SKM-1 (cell line): ENCODE data around the gene ING3.
"Not testable (repeated sequence)": the region's sequence is repeated elsewhere in the genome, so short reads cannot be mapped to it uniquely, and the experiment has no call there.

Source experiments
- DNase-seq: peaks from one replicate; lab custom pipeline; 2025; ENCODE audit not compliant: unreplicated experiment; lab: John Stamatoyannopoulos, UW

ING3 gene

DNA sequence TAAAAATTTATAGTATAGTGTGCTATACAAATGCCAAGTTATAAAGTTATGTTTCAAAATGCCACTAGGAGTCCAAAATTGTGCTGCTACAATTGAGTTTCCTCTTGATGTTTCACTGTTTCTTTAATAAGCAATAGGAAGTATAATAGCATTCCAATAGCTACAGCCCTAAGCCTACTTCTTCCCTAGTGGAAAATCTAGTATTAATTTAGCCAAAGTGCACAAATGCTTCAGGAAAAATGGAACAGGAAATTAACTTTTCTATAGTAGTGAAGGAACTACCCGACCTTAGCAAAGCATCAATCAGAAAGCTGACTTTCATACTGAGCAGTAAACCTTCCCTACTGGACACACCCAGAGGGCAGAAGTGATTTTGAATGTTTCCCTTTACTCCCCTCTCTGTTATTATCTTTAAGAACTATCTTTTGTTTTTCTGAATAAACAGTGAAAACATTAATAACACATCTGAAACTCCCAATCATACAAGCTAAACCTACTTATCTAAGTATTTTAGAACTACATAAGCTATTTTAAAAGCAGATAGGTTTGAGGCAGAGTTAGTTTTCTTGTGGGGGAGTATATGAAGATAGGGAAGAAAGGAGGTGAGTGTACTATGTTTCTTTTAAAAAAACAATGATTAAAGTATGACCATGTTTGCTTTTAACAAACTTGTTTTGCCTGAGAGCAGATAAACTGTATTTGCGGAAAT lies 51.6 kb downstream of the ING3 start:
- no peak for DNase-seq

DNA sequence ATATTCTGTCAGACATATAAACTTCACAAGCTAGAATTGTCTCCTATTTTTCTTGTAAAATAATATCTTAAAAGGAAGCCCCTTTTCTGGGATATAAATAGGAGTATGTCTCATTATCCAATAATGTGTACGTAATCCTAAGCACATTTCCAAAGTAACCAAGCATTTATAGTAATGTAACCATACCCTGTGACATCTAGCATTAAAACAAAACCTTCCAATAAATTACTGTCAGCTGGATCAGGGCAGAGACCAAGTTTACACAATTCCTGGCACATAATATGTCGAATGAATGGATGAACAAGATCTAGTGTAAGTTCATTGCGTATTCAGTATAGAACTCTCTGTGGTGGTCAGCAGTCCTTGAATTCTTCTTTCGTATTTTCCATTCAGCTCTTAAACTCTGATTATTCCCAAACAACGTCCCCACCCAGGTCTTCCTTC lies 52.2 kb downstream of the ING3 start:
- no peak for DNase-seq

DNA sequence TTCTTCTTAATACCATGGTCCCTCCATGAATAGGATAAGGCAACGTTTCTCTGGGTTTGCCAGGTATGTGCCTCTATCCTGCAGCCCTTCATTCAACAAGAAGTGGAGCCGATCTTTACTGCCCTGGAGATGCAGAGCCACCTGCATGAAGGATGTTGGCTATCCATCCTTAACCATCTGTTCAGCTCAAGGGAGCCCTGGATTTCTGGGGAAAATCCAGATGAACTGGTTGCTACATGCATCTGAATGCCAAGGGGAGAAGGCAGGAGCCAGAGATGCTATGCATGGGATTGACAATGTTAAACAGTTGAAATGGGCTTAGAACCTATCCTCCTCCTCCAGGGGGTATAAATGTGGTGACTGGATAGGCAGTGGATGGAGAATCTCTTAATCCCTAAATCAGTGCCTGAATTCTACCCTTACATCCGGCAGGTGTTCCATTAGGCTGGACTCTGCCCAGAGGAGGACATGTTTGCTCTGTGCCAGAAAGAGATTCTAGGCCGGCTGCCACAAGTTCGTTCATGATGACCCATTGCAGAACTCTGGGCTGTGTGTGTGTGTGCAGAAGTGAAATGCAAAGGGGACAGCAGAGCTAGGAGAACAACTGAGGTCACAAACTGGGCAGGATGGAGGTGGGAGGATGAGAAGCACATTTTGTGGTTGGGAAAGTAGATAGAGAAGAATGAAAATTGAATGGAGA lies 53.6 kb downstream of the ING3 start:
- DNase-seq: no peak

DNA sequence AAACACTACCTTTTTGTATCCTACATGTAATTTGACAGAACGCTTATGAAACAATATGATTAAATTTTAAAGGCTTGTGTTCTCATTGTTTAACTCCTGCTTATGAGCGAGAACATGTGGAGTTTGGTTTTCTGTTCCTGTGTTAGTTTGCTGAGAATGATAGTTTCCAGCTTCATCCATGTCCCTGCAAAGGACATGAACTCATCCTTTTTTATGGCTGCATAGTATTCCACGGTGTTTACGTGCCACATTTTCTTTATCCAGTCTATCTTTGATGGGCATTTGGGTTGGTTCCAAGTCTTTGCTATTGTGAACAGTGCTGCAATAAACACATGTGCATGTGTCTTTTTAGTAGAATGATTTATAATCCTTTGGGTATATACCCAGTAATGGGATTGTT lies 54.5 kb downstream of the ING3 start:
- DNase-seq: not testable (repeated sequence)

DNA sequence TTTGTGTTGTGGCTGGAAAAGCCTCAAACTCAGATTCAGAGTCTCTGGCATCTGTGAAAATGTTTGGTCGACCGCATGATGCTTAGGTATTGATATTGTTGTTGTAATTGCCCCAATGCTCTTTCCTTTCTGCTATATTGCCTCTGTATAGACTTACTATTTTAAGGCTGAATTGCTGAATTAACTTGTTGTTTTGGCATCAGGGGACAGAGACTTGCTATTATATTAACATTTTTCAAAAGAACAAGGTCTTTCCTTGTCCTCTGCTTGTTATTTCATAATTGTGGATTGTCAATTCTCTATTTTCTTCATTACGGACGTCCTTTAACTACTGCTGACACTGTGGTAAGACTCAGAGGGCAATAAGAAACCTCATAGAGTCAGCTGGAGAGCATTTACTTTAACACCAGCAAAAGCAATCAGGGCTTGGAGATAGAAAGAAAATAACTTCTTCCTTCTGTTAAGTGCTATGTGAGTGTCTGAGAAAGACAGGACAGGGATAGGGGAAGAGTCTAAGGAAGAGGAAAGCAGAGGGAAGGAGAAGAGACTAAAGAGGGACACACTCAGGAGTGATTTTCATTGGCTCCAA lies 55.5 kb downstream of the ING3 start:
- no peak for DNase-seq

DNA sequence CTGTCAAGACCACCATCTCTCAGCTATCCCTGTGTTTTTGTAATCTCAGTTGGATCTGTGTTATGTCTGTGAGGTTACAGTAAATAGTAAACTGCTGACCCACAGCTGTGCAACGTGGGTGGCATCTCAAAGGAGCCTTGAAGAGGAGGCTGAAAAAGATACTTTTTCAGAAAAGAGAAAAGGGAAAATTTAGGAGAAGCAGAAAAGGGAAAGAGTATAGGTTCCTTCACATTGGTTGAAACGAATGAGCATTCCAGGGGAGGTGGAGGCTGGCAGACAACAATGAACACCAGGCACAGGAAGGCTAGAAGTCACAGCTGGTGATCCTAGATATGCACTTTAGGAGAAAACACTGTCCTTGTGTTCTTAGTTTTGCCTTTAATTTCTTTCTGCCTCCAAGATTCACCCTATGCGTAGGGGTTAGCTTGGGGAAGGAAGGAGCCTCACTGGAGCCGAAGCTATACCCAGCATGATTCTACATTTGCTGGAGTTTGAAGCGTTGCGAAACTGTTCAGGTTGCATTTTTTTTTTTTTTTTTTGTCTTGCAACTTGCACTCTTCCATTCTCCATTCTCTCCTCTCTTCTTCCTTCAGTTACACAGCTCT lies 56.2 kb downstream of the ING3 start:
- DNase-seq: no peak

DNA sequence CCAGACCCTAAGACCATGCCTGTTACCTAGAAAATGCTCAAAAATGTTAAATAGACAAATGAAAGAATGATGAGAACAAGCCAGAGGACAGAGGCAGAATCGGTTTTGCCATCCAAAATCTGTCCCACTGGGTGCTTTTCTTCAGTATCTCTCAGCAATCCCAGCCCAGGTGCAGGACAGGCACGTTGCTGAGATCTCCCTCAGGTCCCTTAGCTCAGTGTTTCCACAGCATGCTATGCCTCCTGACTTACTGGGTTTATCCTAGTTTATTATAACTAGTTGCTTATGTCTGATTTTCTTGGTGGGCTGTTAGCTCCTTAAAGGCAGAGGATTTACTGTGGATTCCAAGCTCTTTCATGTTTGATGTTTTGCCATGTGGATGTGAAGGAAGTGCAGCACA lies 58.2 kb downstream of the ING3 start:
- no peak for DNase-seq

DNA sequence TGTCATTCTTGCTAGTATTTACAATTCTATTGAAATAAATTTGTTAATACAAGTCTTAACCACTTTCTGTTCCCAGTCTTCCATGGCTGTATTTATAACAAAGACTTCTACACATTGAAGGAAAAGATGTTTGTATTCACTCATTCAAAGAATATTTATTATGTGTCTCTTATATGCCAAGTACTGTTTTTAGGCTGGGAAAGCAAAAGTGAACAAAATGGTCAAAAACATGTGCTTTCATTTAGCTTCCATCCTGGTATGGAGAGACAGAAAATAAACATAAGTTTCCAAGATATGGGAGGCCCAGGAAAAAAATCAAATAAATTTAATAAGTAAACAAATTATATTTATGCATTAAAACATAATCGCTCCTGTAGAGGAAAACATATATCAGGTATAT lies 60.8 kb downstream of the ING3 start:
- no peak for DNase-seq

DNA sequence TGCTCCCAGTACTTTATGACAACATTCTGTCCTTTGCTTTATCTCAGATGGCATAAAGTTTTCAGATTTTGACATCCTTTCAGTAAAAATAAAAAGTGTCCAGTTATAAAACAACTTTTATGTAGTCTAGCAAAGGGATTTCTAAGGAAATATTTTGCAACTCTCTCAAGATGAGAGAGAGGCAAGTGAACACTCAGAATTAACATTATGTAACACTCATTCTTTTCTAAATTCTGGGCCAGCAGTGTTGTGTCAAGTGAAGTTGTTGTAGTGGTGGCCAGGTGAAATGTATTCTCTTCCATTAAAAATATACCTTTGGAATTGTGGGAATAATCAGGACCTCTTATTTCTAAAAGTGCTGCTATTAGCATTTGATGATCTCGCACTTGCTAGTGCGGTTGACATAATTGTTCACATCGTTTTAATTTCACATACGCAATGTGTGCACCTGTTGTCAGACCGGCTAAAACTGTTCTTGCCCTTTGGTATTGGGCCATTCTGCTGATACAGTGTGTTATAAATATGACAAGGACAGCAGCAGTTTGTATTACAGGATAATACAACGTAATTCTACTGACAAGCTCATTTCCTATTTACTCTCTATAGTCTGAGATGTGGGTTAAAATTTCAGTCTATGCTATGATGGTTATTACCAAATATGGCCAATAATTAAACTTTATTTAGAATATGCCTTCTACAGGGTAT lies 61.7 kb downstream of the ING3 start:
- no peak for DNase-seq

DNA sequence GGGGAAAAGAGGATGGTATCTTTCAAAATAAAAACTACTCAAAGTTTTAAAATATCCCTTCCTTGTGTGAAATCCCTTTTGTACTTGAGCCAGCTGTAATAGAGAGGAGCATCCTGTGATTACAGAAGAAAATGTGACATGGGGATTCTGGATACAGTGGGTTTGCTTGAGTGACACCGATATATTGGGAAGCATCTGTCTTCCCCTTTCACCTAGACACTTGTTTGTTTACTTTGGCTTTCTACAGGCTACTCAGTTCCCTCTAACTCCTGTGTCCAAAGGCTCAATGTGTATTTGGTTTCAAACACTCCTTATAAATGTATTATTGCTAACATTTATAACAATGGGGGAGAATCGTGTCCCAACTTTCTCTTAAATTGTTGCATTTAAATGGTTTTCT lies 62.3 kb downstream of the ING3 start:
- DNase-seq: no peak

DNA sequence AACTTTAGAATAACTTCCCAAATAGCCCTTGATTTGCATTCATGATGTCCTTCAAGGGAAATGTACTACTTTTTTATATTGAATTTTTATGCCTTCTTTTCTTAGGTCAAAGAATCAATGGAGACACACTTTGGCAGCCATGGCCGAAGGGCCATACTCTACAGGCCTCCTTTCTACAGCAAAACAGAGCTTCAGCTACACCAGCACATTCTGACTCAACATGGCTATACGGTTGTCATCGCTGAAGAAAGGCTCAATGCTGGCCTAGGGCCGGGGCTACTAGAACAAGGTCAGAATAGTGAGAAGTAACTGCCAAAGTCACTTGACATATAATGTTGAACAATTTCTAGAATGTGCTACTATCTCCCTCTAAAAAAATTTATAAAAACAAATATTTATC lies 65.0 kb downstream of the ING3 start:
- no peak for DNase-seq

DNA sequence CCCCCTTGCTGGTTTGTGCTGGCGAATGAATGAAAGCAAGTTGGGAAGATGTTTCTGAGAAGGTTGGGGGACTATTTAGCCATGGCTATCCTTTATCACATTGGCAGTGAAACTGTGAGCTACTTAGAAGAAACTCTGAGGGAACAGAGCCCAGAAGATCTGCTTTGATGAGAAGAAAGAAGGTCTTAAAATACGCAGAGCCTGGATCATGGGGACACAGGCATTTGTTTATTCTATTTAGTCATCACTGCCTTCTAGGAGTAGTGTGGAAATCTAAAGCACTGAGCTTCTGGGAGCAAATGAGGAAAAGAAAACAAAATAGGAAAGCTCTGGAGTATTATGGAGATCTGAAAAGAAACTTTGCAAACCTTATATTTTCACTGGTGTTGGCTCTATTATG lies 66.4 kb downstream of the ING3 start:
- no peak for DNase-seq

DNA sequence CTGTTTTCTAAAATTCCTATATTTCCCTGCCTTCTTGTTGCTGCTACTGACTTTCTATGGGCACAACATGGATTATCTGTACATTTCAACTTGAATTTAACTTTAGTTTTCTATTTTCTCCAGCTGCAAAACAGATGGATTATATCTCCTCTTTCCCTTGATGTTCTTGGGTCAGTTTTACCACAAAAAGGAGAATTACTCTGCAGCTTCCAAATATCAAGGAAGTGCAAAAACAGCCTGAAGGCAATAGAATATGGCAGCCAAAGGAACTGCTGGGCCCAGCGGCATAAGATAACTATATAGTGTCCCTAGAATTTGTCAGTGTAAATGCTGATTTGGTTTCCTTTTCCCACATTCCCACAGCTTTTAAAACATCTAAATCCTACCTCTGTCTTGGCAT lies 67.0 kb downstream of the ING3 start:
- no peak for DNase-seq

DNA sequence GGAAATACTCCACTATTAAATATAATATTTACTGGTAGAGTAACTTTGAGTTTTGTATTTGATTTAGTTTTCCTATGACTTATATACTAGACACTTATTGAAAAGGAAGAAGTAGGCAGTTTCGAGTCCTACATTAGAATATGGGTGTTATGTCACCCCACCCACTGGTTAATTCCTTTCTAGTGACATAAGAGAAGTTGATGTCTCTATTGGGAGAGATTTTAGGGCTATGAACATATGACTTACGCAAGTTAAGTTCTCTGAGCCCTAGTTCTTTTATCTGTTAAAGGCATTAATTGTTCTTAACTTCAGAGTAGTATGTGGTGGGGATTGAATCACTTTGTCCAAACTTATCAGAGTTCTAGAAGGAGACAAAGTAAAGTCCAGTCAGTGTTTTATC lies 68.4 kb downstream of the ING3 start:
- no peak for DNase-seq

DNA sequence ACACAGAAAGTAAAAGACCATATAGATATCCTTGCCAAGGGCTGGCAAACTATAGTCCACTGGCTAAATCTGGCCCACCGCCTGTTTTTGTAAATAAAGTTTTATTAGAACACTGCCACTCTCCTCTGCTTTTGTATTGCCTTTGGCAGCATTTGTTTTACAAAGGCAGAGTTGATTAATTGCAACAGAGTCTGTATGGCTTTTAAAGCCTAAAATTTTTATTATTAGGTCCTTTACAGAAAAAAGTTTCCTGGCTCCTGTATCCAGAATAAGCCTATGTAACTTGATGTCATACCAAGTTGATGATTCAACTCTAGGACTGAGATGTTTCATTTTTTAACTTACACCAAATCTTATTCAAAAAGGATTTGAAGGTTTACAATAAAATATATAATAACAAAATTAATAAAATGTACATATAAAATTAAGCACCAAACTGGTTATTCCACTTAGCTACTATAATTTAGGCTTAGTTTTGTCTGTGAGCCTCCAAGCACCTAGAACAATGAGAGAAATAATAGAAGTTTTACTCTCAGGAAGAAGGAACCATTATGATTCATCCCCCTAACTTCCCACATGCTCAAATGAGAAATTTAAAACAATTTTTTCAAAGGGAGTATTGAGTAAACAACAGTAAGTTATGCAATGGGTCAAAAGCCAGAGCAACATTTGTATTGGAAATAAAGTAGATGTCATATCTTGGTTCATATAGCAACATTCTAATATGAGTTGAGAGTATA lies 69.8 kb downstream of the ING3 start:
- DNase-seq: no peak

DNA sequence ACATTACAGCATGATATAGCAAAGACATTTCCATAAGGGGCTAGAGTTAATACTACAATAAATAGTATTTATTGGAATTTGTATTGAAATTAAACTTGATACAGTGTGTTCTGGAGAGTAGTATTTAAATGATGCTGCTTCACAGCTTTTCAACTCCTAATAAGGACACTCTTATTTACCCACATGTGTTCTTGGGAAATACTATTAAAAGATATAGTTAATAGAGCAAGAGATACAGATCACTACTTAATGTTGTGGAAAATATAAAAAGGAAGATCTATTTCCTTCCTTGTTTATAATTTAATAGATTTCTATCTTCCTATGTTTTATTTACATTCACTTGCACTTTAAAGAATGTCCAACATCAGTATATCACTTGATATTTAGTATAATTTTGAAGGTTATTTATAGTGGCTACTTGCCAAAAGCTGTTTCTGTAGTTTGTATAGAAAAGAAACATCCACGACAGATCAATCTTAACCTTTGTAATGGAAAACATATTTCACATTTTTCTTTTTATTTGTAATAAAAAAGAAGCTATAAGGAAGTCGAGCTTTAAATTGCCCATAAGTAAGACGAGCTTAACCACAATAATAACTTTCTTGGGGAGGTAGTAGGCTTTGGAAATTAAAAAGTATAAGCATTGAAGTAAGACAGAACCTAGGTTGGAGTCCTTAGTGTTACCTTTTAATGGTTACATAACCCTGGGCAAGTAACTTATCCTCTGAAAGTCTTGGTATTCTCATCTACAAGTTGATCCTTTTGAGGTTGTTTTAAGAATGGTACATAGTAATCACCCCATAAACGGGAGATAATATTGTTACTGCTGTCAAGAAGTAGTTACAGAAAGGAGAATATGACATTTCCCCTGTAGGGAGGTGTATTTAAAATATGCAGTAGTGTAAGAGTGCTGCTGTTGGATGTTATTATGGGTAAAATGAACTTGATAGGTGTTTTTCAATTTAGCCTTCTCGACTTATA lies 70.7 kb downstream of the ING3 start:
- DNase-seq: no peak

DNA sequence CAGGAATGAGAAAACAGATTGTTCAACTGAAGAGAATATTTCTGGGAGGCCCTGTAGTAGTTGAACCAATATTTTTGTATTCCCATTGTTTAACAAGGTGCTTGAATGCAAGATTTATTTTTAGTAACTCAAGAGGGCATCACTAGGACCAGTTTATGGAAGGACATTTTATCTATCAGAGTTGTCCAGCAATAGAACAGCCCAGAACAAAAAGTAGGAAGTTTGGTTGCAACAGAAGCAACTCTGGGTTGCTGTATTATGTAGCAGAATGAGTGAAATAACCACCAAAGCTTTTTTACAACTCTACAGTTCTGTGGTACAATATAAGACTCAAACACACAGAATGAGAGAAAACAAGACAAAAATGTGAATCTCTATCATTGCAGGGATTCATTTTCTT lies 72.6 kb downstream of the ING3 start:
- DNase-seq: no peak

DNA sequence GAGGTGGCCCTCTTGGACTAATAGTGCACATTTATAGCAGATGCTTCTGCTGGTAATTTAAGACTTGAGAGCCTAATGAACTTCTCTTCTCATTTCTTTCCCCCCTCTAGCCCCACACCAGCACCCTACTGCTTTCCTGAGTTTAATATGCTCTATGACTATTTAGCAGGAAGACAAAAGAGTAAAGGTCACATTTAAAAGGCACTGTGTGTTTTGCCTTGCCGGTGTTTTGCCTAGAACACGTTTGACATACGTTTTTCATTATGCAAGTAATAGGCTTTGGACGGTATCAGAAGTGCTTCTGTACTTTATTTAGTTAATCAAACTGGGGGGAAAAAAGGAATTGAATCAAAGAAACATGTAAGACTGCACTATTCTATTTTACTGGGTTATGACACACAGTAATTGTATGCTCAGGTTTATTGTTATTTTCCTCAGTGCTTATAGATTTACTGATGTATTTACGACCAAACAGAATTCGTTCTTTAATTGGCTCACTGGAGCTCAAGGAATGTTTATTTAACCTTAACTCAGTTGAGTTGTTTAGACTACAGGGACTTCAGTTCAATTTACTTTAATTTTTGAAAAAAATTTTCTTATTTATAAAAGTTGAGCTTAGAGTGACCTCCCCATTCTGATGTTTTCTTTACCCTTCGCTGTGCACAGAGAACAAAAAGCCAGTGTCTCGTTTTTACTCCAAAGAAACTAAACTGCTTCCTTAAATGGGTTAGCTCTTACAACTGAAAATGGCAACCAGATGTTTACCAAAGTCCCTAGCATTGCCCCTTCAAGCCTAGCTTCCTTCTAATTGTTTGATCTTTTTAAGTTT lies 73.3 kb downstream of the ING3 start:
- DNase-seq: no peak

DNA sequence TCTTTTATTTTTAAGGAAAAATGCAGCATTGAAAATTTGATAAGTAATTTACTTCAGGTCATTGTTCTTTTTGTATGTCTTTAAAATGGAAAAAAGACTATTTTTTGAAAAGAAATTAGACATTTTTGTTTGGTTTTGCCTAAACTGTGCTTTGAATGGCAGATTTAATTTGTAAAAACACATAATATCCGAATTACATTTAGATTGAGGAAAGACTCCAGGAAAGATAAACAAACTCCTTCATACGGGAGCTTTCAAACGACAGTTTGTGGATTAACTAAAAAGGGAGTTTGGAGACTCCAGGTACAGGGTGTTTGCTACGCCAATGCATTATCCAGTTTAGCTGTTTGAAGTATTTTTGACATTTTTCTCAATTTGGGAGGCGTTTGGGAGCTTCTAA lies 74.0 kb downstream of the ING3 start:
- DNase-seq: no peak
